Measurements from ENCODE around the gene PLEKHM2.

Gene PLEKHM2

DNA sequence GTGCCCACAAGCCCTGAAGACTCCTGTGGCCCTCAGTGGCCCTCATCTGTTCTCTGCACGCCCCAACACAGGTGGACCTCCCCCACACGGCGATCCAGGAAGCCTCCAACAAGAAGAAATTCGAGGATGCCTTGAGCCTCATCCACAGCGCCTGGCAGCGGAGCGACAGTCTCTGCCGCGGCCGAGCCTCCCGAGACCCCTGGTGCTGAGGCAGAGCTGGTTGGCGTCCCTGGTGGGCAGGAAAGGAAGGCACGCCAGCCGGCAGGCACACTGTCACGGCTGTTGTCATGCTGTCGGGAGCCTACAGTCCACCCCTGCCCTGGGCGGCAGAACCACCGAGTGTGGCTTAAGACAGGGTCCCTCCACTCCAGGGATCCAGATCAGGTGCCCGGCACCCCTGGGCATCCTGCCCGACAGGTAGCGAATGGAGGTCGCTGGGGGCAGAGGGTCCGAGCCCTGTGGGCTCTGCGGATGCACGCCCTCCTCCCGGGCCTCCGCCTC lies 49.7 kb downstream of the PLEKHM2 start:
- no peak for DNase-seq (ENCODE audit: low read depth)
- no peak overlapping the region for H3K4me3 ChIP-seq (ENCODE audit: low read length)
- TF ChIP-seq, protein P1, sequence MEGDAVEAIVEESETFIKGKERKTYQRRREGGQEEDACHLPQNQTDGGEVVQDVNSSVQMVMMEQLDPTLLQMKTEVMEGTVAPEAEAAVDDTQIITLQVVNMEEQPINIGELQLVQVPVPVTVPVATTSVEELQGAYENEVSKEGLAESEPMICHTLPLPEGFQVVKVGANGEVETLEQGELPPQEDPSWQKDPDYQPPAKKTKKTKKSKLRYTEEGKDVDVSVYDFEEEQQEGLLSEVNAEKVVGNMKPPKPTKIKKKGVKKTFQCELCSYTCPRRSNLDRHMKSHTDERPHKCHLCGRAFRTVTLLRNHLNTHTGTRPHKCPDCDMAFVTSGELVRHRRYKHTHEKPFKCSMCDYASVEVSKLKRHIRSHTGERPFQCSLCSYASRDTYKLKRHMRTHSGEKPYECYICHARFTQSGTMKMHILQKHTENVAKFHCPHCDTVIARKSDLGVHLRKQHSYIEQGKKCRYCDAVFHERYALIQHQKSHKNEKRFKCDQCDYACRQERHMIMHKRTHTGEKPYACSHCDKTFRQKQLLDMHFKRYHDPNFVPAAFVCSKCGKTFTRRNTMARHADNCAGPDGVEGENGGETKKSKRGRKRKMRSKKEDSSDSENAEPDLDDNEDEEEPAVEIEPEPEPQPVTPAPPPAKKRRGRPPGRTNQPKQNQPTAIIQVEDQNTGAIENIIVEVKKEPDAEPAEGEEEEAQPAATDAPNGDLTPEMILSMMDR (IDR thresholded peaks at IDR 0.05; ENCODE audit: insufficient read depth, low read depth, low read length, missing control alignments): no peak

GRCh38 chr1:15734296-15734695 lies 50.2 kb downstream of the PLEKHM2 start:
- DNase-seq (ENCODE audit: low read depth): no peak
- TF ChIP-seq, protein P1 (IDR thresholded peaks at IDR 0.05; ENCODE audit: insufficient read depth, low read depth, low read length, missing control alignments): no peak
- H3K4me3 ChIP-seq (ENCODE audit: low read length): no peak overlapping the region

GRCh38 chr1:15734901-15735300 lies 50.8 kb downstream of the PLEKHM2 start:
- TF ChIP-seq, protein P1 (IDR thresholded peaks at IDR 0.05; ENCODE audit: insufficient read depth, low read depth, low read length, missing control alignments): no peak
- H3K4me3 ChIP-seq (ENCODE audit: low read length): no peak overlapping the region
- DNase-seq (ENCODE audit: low read depth): no peak

- H3K4me3 ChIP-seq (ENCODE audit: low read length): no peak overlapping the region
- DNase-seq (ENCODE audit: low read depth): no peak
- TF ChIP-seq, protein P1 (IDR thresholded peaks at IDR 0.05; ENCODE audit: insufficient read depth, low read depth, low read length, missing control alignments): no peak
Measured at GRCh38 chr1:15735304-15736037, 51.4 kb downstream of the PLEKHM2 start.

DNA sequence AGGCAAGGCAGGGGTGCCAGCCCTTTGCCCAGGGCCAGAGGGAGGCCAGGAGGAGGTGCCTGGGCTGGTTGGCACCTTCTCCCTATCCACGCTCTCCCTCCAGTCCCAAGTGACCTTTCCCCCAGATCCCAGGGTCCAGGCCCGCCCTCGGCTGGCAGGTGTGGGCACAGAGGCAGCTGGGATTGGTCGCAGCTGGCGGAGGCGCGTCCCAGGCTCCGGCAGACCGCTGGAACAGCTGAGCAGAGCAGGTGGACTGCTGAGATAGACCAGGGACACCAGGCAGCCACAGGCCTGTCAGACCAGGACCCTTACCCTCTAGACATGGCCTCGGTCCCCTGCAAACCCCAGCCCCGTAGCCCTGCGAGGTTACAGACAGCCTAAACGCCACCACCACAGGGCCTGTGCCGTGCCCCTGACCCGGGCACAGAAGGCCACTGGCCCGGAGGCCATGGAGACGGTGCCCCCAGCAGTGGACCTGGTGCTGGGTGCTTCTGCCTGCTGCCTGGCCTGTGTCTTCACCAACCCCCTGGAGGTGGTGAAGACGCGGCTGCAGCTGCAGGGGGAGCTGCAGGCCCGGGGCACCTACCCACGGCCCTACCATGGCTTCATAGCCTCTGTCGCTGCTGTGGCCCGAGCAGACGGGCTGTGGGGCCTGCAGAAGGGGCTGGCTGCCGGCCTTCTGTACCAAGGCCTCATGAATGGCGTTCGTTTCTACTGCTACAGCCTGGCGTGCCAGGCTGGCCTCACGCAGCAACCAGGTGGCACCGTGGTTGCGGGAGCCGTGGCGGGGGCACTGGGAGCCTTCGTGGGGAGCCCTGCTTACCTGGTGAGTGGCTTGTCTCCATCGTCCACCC lies 52.1 kb downstream of the PLEKHM2 start, which contains the start of gene SLC25A34:
SLC25A34 (plus strand) TSS at position 221 of the 854 bp plus-strand sequence; CDS start at position 449, 228 bp downstream.
- no peak for DNase-seq (ENCODE audit: low read depth)
- TF ChIP-seq, protein P1 (IDR thresholded peaks at IDR 0.05; ENCODE audit: insufficient read depth, low read depth, low read length, missing control alignments): no peak
- no peak within 1 kb of the TSS for H3K4me3 ChIP-seq (ENCODE audit: low read length)

DNA sequence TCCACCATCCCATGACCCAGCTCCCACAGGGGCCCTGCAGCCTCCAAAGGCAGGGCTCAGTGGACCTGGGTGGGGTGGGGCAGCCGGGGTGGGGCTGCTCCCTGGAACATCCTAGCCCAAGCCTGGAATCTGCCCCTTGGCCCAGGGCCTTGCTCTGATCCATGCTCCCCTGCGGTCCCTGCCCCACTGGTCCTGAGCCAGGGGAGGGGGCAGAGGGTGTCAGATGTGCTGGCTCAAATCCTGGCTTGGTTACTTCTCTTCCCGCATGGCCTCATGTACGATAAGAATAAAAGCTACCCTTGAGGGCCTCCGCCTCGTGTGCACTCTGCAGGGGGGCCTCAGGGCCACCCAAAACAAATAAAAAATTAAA lies 52.8 kb downstream of the PLEKHM2 start:
- DNase-seq (ENCODE audit: low read depth): no peak
- no peak overlapping the region for H3K4me3 ChIP-seq (ENCODE audit: low read length)
- TF ChIP-seq, protein P1 (IDR thresholded peaks at IDR 0.05; ENCODE audit: insufficient read depth, low read depth, low read length, missing control alignments): no peak

Measured in epithelial cell of esophagus (primary cell).